ENCODE results near the gene TARS1. TPM values are rescaled to one million over a fixed set of nuclear protein-coding genes. Genes with fewer than 3 reads are reported as not detected.

TARS1 gene
- total RNA-seq, 2 experiments from 2014 or later, result 31.3 to 32.0 TPM

- intact Hi-C loops (cut with DNase I, micrococcal nuclease), result no loop called here
- Mint-ChIP-seq H3K36me3 (ENCODE audit: low read depth) (no peaks in the 10 kb centered on the region), H3K27me3 (no peaks in the 10 kb centered on the region), H3K27ac (no peak overlapping the region), H3K4me1 (ENCODE audit: low read depth) (no peaks in the 10 kb centered on the region), H3K4me3 (no peak overlapping the region), H3K9me3 (no peaks in the 10 kb centered on the region)
- Histone ChIP-seq H3K4me1 (ENCODE audit: insufficient read depth, low read length) (no peaks in the 10 kb centered on the region), H3K36me3 (ENCODE audit: insufficient read depth, low read length) (no peaks in the 10 kb centered on the region), H3K27ac (ENCODE audit: low read depth in 1 of 2, low read length in 2 of 2) (no peak overlapping the region), H3K9me3 (ENCODE audit: control insufficient read depth in 1 of 2, insufficient read depth in 1 of 2, low read length in 2 of 2) (no peaks in the 10 kb centered on the region), H3K27me3 (ENCODE audit: control insufficient read depth in 1 of 2, insufficient read depth in 2 of 2, low read length in 2 of 2) (no peaks in the 10 kb centered on the region), H3K4me3 (ENCODE audit: low read length) (no peak overlapping the region)
- DNase-seq, result no peak
- ChIA-PET POLR2A (no interaction called here), CTCF (no interaction called here)
- TF ChIP-seq, protein P1, sequence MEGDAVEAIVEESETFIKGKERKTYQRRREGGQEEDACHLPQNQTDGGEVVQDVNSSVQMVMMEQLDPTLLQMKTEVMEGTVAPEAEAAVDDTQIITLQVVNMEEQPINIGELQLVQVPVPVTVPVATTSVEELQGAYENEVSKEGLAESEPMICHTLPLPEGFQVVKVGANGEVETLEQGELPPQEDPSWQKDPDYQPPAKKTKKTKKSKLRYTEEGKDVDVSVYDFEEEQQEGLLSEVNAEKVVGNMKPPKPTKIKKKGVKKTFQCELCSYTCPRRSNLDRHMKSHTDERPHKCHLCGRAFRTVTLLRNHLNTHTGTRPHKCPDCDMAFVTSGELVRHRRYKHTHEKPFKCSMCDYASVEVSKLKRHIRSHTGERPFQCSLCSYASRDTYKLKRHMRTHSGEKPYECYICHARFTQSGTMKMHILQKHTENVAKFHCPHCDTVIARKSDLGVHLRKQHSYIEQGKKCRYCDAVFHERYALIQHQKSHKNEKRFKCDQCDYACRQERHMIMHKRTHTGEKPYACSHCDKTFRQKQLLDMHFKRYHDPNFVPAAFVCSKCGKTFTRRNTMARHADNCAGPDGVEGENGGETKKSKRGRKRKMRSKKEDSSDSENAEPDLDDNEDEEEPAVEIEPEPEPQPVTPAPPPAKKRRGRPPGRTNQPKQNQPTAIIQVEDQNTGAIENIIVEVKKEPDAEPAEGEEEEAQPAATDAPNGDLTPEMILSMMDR (IDR thresholded peaks at IDR 0.05), result no peak
- ATAC-seq (ENCODE audit: poor library complexity), result no peak
These were observed 48.0 kb downstream of the TARS1 start for GRCh38 chr5:33488558-33489355.

DNA sequence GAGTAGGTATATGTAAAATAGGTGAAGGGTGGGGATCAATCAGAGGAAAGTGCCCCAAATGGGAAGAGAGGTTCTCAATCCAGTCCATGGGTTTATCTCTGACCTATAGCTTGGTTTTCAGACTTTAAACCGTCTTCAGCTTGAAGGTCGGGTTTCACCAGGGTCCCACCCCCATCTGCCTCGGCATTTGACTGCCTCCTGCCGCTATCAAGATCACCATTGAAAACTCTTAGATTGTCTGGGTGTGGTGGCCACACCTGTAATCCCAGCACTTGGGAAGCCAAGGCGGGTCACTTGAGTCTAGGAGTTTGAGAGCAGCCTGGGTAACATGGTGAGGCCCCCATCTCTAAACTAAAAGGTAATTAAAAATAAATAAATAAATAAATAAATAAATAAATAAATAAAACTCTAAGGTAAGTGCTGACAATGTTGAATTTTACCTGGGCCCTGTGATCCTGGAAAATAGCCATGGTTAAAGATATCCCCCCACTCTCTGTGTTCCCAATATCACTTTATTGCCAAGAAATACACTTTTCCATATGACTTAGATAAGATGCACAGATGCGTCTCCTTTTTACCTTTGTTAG lies 48.8 kb downstream of the TARS1 start:
- TF ChIP-seq, protein P1 (IDR thresholded peaks at IDR 0.05), result no peak
- intact Hi-C loops (cut with DNase I, micrococcal nuclease), result no loop called here
- H3K4me1 Mint-ChIP-seq (ENCODE audit: low read depth), result no peaks in the 10 kb centered on the region
- ATAC-seq (ENCODE audit: poor library complexity) (no peak), DNase-seq (no peak)
- Histone ChIP-seq H3K4me3 (ENCODE audit: low read length) (no peak overlapping the region), H3K4me1 (ENCODE audit: insufficient read depth, low read length) (no peaks in the 10 kb centered on the region), H3K9me3 (ENCODE audit: control insufficient read depth in 1 of 2, insufficient read depth in 1 of 2, low read length in 2 of 2) (no peaks in the 10 kb centered on the region), H3K27ac (ENCODE audit: low read depth in 1 of 2, low read length in 2 of 2) (no peak overlapping the region), H3K27me3 (ENCODE audit: control insufficient read depth in 1 of 2, insufficient read depth in 2 of 2, low read length in 2 of 2) (no peaks in the 10 kb centered on the region), H3K36me3 (ENCODE audit: insufficient read depth, low read length) (no peaks in the 10 kb centered on the region)
- no peaks in the 10 kb centered on the region for H3K27me3 Mint-ChIP-seq
- H3K9me3 Mint-ChIP-seq, result no peaks in the 10 kb centered on the region
- ChIA-PET CTCF (no interaction called here), POLR2A (no interaction called here)
- no peak overlapping the region for H3K4me3 Mint-ChIP-seq
- H3K27ac Mint-ChIP-seq, result no peak overlapping the region
- H3K36me3 Mint-ChIP-seq (ENCODE audit: low read depth), result no peaks in the 10 kb centered on the region

DNA sequence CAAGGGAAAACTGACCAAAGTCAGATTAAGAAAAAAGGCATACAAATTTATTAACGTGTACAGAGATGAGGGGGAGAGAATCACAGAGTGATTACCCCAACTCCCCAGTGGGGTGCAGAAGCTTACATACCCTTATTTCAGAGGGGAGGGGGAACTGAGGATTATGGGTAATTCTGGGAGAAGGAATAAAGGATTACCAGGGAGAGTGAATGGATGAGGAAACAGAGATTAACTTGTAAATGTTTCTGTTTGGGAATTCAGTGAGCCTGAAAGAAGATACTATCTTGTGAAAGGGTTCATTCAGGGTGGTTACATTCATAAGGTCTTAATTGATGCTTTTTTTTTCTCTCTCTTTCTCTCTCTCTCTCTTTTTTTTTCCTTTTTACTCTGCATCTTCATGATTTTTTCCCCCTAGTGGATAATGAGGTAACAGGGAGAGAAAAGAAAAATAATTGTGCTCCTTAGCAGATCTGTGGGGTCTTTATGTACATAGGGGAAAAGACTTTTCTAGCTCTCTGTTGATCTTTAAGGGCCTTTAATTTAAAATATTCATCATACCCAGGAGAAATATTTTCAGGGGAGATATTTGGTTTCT lies 49.4 kb downstream of the TARS1 start:
- Mint-ChIP-seq H3K27ac (no peak overlapping the region), H3K9me3 (no peaks in the 10 kb centered on the region), H3K4me1 (ENCODE audit: low read depth) (no peaks in the 10 kb centered on the region), H3K4me3 (no peak overlapping the region), H3K27me3 (no peaks in the 10 kb centered on the region), H3K36me3 (ENCODE audit: low read depth) (no peaks in the 10 kb centered on the region)
- DNase-seq, result no peak
- no peaks in the 10 kb centered on the region for H3K4me1 ChIP-seq (ENCODE audit: insufficient read depth, low read length)
- no peak overlapping the region for H3K4me3 ChIP-seq (ENCODE audit: low read length)
- no peaks in the 10 kb centered on the region for H3K27me3 ChIP-seq (ENCODE audit: control insufficient read depth in 1 of 2, insufficient read depth in 2 of 2, low read length in 2 of 2)
- no peak overlapping the region for H3K27ac ChIP-seq (ENCODE audit: low read depth in 1 of 2, low read length in 2 of 2)
- no peak for ATAC-seq (ENCODE audit: poor library complexity)
- ChIA-PET CTCF (no interaction called here), POLR2A (no interaction called here)
- TF ChIP-seq, protein P1 (IDR thresholded peaks at IDR 0.05), result no peak
- H3K36me3 ChIP-seq (ENCODE audit: insufficient read depth, low read length), result no peaks in the 10 kb centered on the region
- intact Hi-C loops (cut with DNase I, micrococcal nuclease), result no loop called here
- no peaks in the 10 kb centered on the region for H3K9me3 ChIP-seq (ENCODE audit: control insufficient read depth in 1 of 2, insufficient read depth in 1 of 2, low read length in 2 of 2)

Data from CD4-positive, alpha-beta T cell (primary cell).